Measurements from ENCODE around the gene CCDC71L. TPM values are rescaled to one million over a fixed set of nuclear protein-coding genes. Genes with fewer than 3 reads are reported as not detected.
A peak's percentile ranks its signal among the peaks of the same experiment; 100 is the strongest.
"Not testable (repeated sequence)": the region's sequence is repeated elsewhere in the genome, so short reads cannot be mapped to it uniquely, and the experiment has no call there.

The CCDC71L gene
- total RNA-seq, 2 experiments from 2014 or later = 18.2 to 20.9 TPM

DNA sequence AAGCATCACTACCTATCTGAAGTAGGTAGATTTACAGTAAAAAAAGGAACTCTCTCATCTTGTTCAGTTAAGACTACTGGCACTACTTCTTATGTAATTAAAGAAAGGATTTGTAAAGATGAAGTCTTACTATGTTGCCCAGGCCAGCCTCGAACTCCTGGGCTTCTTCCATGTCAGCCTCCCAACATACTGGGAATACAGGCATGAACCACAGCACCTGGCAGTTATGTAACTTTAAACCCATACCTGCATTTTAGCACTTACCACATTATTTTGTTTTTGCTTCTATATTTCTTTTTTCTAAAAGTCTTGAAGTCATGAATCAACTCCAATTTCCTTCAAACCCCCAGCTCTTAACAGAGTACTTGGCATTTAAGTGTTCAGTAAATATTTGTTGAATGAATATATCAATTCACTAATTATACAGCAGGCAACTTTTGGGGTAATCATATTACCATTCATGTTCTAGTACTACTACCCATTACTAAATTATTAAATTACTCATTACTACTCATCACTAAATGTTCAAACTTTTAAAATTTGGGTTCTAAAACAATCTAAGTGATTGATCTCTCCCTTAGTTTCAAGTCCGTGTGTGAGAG lies 31.6 kb upstream of the CCDC71L start:
- H3K27me3 Mint-ChIP-seq = peaks cover 2% of the 10 kb centered on the region

DNA sequence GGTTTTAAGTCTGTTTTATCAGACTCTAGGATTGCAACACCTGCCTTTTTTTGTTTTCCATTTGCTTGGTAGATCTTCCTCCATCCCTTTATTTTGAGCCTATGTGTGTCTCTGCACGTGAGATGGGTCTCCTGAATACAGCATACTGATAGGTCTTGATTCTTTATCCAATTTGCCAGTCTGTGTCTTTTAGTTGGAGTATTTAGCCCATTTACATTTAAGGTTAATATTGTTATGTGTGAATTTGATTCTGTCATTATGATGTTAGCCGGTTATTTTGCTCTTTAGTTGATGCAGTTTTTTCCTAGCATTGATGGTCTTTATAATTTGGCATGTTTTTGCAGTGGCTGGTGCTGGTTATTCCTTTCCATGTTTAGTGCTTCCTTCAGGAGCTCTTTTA lies 27.2 kb upstream of the CCDC71L start:
- H3K36me3 Mint-ChIP-seq (ENCODE audit: low read depth); H3K27me3 Mint-ChIP-seq; DNase-seq; CTCF ChIA-PET; H3K4me1 Mint-ChIP-seq (ENCODE audit: low read depth); H3K27ac Mint-ChIP-seq; intact Hi-C loops (cut with micrococcal nuclease); ATAC-seq; H3K9me3 Mint-ChIP-seq; H3K4me3 Mint-ChIP-seq: not testable (repeated sequence)
- POLR2A ChIA-PET = interaction anchor here (0.6 kb wide), 1 partner anchor 15 kb away, joined by 3 read pairs; no protein-coding TSS in a partner anchor

More for the DNA sequence above, 31.6 kb upstream of the CCDC71L start:
- H3K4me3 Mint-ChIP-seq = no peak overlapping the region
- TF ChIP-seq, protein P1, sequence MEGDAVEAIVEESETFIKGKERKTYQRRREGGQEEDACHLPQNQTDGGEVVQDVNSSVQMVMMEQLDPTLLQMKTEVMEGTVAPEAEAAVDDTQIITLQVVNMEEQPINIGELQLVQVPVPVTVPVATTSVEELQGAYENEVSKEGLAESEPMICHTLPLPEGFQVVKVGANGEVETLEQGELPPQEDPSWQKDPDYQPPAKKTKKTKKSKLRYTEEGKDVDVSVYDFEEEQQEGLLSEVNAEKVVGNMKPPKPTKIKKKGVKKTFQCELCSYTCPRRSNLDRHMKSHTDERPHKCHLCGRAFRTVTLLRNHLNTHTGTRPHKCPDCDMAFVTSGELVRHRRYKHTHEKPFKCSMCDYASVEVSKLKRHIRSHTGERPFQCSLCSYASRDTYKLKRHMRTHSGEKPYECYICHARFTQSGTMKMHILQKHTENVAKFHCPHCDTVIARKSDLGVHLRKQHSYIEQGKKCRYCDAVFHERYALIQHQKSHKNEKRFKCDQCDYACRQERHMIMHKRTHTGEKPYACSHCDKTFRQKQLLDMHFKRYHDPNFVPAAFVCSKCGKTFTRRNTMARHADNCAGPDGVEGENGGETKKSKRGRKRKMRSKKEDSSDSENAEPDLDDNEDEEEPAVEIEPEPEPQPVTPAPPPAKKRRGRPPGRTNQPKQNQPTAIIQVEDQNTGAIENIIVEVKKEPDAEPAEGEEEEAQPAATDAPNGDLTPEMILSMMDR (IDR thresholded peaks at IDR 0.05) = no peak
- no peak overlapping the region for H3K27ac Mint-ChIP-seq
- POLR2A ChIA-PET = no interaction called here
- intact Hi-C loops (cut with micrococcal nuclease) = no loop called here
- peaks cover 9% of the 10 kb centered on the region for H3K9me3 Mint-ChIP-seq
- CTCF ChIA-PET = no interaction called here
- ATAC-seq (no peak), DNase-seq (no peak)
- peaks cover 9% of the 10 kb centered on the region for H3K4me1 Mint-ChIP-seq (ENCODE audit: low read depth)
- H3K36me3 Mint-ChIP-seq (ENCODE audit: low read depth) = no peaks in the 10 kb centered on the region

DNA sequence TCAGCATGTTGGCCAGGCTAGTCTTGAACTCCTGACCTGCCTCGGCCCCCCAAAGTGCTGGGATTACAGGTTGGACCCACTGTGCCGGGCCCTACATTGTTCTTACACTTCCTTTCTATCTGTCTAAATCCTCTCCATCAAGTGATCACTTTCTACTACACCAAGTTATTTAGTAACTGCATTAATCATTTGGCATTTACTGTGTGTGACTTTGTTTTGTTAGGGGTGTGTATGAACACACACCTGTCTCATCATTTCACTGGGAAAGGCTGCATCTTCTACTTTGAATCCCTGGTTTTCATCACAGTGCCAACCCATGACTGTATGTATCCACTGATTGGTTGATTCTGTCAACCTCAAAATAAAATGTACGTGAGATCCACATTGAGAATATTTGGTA lies 23.0 kb upstream of the CCDC71L start:
- intact Hi-C loops (cut with micrococcal nuclease) = no loop called here
- peaks cover 2% of the 10 kb centered on the region for H3K27me3 Mint-ChIP-seq
- DNase-seq = no peak
- H3K9me3 Mint-ChIP-seq = peaks cover 8% of the 10 kb centered on the region
- no peak overlapping the region for H3K27ac Mint-ChIP-seq
- ChIA-PET CTCF (interaction anchor here (0.7 kb wide), 1 partner anchor 19 kb away, joined by 3 read pairs; no protein-coding TSS in a partner anchor), POLR2A (no interaction called here)
- no peak for ATAC-seq
- peaks cover 9% of the 10 kb centered on the region for H3K4me1 Mint-ChIP-seq (ENCODE audit: low read depth)
- no peak overlapping the region for H3K4me3 Mint-ChIP-seq
- TF ChIP-seq, protein P1 (IDR thresholded peaks at IDR 0.05) = no peak
- H3K36me3 Mint-ChIP-seq (ENCODE audit: low read depth) = no peaks in the 10 kb centered on the region

GRCh38 chr7:106681815-106682495 lies 21.0 kb upstream of the CCDC71L start:
- DNase-seq (no peak), ATAC-seq (no peak)
- Mint-ChIP-seq H3K27ac (no peak overlapping the region), H3K4me3 (no peak overlapping the region), H3K9me3 (no peaks in the 10 kb centered on the region), H3K36me3 (ENCODE audit: low read depth) (no peaks in the 10 kb centered on the region), H3K4me1 (ENCODE audit: low read depth) (peaks cover 11% of the 10 kb centered on the region), H3K27me3 (no peaks in the 10 kb centered on the region)
- POLR2A ChIA-PET = no interaction called here
- TF ChIP-seq, protein P1 (IDR thresholded peaks at IDR 0.05) = no peak
- CTCF ChIA-PET = interaction anchor here (1.5 to 3.7 kb wide), 2 partner anchors 23 to 54 kb away, joined by 7 to 16 read pairs; partner anchors contain the start of gene CCDC71L
- intact Hi-C loops (cut with micrococcal nuclease) = no loop called here

DNA sequence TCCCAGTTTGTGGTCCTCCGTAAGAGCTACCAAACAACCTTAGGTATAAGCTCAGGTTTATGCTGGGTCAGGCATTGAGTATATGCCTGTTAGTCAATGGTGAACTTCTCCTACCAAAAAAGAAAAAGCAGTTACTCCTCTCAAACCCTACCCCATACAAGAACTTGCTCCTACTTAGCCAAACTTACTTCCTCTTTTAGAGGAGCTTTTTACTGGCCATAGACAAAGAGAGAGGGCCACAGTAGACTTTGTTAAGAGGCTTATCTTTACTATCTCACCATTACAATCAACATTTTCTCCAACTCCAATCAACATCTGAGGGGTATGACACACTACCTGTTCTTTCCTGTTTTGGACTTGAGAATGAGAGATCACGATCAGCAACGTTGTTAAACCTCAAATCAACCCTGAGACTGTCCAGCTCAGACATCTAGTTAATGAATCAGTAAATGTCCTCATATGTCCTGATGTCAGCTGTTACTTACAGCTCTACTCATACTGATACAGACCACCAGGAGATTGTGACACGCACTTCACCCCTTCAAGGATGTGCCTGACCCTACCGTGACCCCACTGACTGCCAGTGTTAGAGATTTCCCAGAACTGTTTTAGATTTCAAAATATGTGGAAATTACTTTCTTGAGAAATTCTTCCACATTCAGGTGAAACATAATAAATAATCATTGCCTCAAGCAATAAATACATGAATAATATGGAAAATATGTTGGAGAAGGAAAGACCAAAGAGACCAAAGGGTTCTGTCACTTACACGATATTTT lies 18.4 kb upstream of the CCDC71L start:
- TF ChIP-seq, protein P1 (IDR thresholded peaks at IDR 0.05) = no peak
- intact Hi-C loops (cut with micrococcal nuclease) = no loop called here
- H3K9me3 Mint-ChIP-seq = no peaks in the 10 kb centered on the region
- ATAC-seq (peak; percentile 97), DNase-seq (peak; percentile 64)
- H3K27ac Mint-ChIP-seq = peak overlapping the region; percentile 0
- ChIA-PET POLR2A (interaction anchor here (0.7 kb wide), 1 partner anchor 37 kb away, joined by 3 read pairs; no protein-coding TSS in a partner anchor), CTCF (interaction anchor here (0.8 to 3.7 kb wide), 5 partner anchors 15 to 57 kb away, joined by 3 to 16 read pairs (median 5); partner anchors contain the start of gene CCDC71L)
- H3K4me3 Mint-ChIP-seq = no peak overlapping the region
- H3K36me3 Mint-ChIP-seq (ENCODE audit: low read depth) = no peaks in the 10 kb centered on the region
- H3K4me1 Mint-ChIP-seq (ENCODE audit: low read depth) = peaks cover 11% of the 10 kb centered on the region
- no peaks in the 10 kb centered on the region for H3K27me3 Mint-ChIP-seq
